ENCODE data around the gene LTBP3.

GRCh38 chr11:65540290-65541092 lies 17.7 kb downstream of the LTBP3 start:
- peak; percentile 66; the same call in 1 of the 2 replicates for TF ChIP-seq ZNF2 (tag by site-specific recombination; IDR thresholded peaks at IDR 0.05)
- peak; percentile 81 for TF ChIP-seq CTCF (tag by site-specific recombination; IDR thresholded peaks at IDR 0.05)
- TF ChIP-seq ZNF133 (tag by site-specific recombination; IDR thresholded peaks at IDR 0.05), result no peak
- 0 out of 2 replicates have a peak, but pooled peaks have one; percentile 81 for TF ChIP-seq PRDM10 (tag by site-specific recombination; IDR thresholded peaks at IDR 0.05)
- TF ChIP-seq ZNF792 (tag by site-specific recombination; IDR thresholded peaks at IDR 0.05), result no peak
- no peak for TF ChIP-seq ZNF658 (tag by site-specific recombination; IDR thresholded peaks at IDR 0.05)
- peak; percentile 54; the same call in 1 of the 2 replicates for TF ChIP-seq KLF16 (tag by site-specific recombination; IDR thresholded peaks at IDR 0.05)
- 0 out of 2 replicates have a peak, but pooled peaks have one; percentile 41 for TF ChIP-seq ZBTB17 (tag by site-specific recombination; IDR thresholded peaks at IDR 0.05)

Data from HEK293 (cell line).